GM12878 (cell line): ENCODE data around the gene ADGRB2. TPM values are rescaled to one million over a fixed set of nuclear protein-coding genes. Genes with fewer than 3 reads are reported as not detected.
A peak's percentile ranks its signal among the peaks of the same experiment; 100 is the strongest.

ENCODE experiments used
- ATAC-seq: fragments of 200-7000 bp; cut with Tn5 transposase; 3 replicates; pipeline ENCODE4 v1.9.1; 2020; ENCODE audit warnings: mild to moderate bottlenecking, moderate library complexity
- BruUV-seq: library from RNA; stranded (reverse); fragments of 400-500 nt; replicated peaks from 2 replicates; lab custom pipeline; 2021; lab: Mats Ljungman, UMichigan
- CTCF ChIA-PET: fragments of 300-600 bp; sonication (Branson Sonifier 250); formaldehyde crosslinking; extraction: SDS; loops from one replicate; lab custom pipeline; 2021; ENCODE audit warnings: inconsistent platforms; lab: Yijun Ruan, JAX
- POLR2A ChIA-PET: fragments of 350-600 bp; formaldehyde crosslinking; extraction: SDS; loops from one replicate; lab custom pipeline; 2021; ENCODE audit warnings: inconsistent platforms; lab: Charles Lee
- RAD21 ChIA-PET: fragments of 300-600 bp; sonication (Branson Sonifier 250); formaldehyde crosslinking; loops from one replicate; lab custom pipeline; 2023; ENCODE audit warnings: antibody characterized with exemption; ENCODE audit not compliant: unreplicated experiment; lab: Charles Lee
- SMC1A ChIA-PET: fragments of 300-600 bp; sonication (Branson Sonifier 250); formaldehyde crosslinking; loops from one replicate; lab custom pipeline; 2023; ENCODE audit not compliant: unreplicated experiment, uncharacterized antibody; lab: Charles Lee
- DNase-seq: peaks from one replicate; pipeline ENCODE4 v3.0.0-alpha.2; 2011; ENCODE audit warnings: low read depth, low spot score
- FAIRE-seq: peaks from 3 replicates; lab custom pipeline; 2011; peaks lifted over from hg19 to GRCh38; lab: Jason Lieb, UNC
- H2AFZ ChIP-seq: 2 replicates; pipeline ENCODE4 v1.6.0; 2011; ENCODE audit warnings: low read depth, low read length, control low read depth; ENCODE audit not compliant: control insufficient read depth
- H3K27ac ChIP-seq: 2 replicates; pipeline ENCODE4 v1.5.1; 2011; ENCODE audit warnings: control low read depth; ENCODE audit not compliant: control insufficient read depth, insufficient read depth
- H3K27me3 ChIP-seq, 2 experiments: replicated peaks in 1 of 2; 2 replicates each; pipeline versions ENCODE4 v1.6.0 to v1.6.1; 2011; ENCODE audit warnings: low read length in 1 of 2; ENCODE audit not compliant: control insufficient read depth in 2 of 2, insufficient read depth in 2 of 2
- H3K36me3 ChIP-seq, 2 experiments: 2 replicates each; pipeline ENCODE4 v1.5.1; 2011; ENCODE audit warnings: low read length in 1 of 2; ENCODE audit not compliant: control insufficient read depth in 2 of 2, insufficient read depth in 2 of 2
- H3K4me1 ChIP-seq: 2 replicates; pipeline ENCODE4 v1.6.1; 2011; ENCODE audit warnings: mild to moderate bottlenecking, low read length, moderate library complexity, mixed read lengths; ENCODE audit not compliant: control insufficient read depth, insufficient read depth
- H3K4me2 ChIP-seq: 2 replicates; pipeline ENCODE4 v1.6.0; 2011; ENCODE audit warnings: control low read depth; ENCODE audit not compliant: control insufficient read depth, insufficient read depth
- H3K4me3 ChIP-seq: fragments of 200-600 bp; sonication (generic); 2 replicates; pipeline ENCODE4 v1.5.1; 2016
- H3K79me2 ChIP-seq: 2 replicates; pipeline ENCODE4 v1.6.0; 2011; ENCODE audit warnings: low read length; ENCODE audit not compliant: control insufficient read depth, insufficient read depth
- H3K9ac ChIP-seq: 2 replicates; pipeline ENCODE4 v1.8.0; 2011; ENCODE audit warnings: low read length, control low read depth, mixed read lengths; ENCODE audit not compliant: control insufficient read depth, insufficient read depth
- H3K9me3 ChIP-seq: replicated peaks from 3 replicates; pipeline ENCODE4 v1.5.1; 2011; ENCODE audit warnings: mild to moderate bottlenecking, low read length; ENCODE audit not compliant: control insufficient read depth, insufficient read depth
- H4K20me1 ChIP-seq: 2 replicates; pipeline ENCODE4 v1.6.0; 2011; ENCODE audit not compliant: control insufficient read depth, insufficient read depth
- CBX3 ChIP-seq: fragments of 200-600 bp; sonication (generic); IDR thresholded peaks from 2 replicates; pipeline ENCODE4 v1.6.1; 2016; ENCODE audit warnings: low read depth, borderline replicate concordance
- CREB1 ChIP-seq: IDR thresholded peaks from 2 replicates; pipeline ENCODE4 v1.6.1; 2012; ENCODE audit warnings: low read depth, mild to moderate bottlenecking, inconsistent platforms
- DPF2 ChIP-seq: fragments of 450-650 bp; IDR thresholded peaks from 2 replicates; pipeline ENCODE4 v1.6.1; 2017; ENCODE audit warnings: mild to moderate bottlenecking
- E4F1 ChIP-seq: fragments of 450-650 bp; IDR thresholded peaks from 2 replicates; pipeline ENCODE4 v1.6.1; 2018; ENCODE audit warnings: borderline replicate concordance, mild to moderate bottlenecking; ENCODE audit not compliant: partially characterized antibody
- IKZF2 ChIP-seq, 2 experiments: fragments of 450-650 bp; IDR thresholded peaks; 2 replicates each; pipeline ENCODE4 v1.6.1; 2017; ENCODE audit warnings: mild to moderate bottlenecking in 2 of 2, moderate library complexity in 2 of 2
- KDM1A ChIP-seq: fragments of 200-600 bp; sonication (generic); IDR thresholded peaks from 2 replicates; pipeline ENCODE4 v1.6.1; 2016; ENCODE audit warnings: borderline replicate concordance
- NR2C2 ChIP-seq: IDR thresholded peaks from 2 replicates; pipeline ENCODE4 v1.6.1; 2011; ENCODE audit warnings: borderline replicate concordance, low read depth; ENCODE audit not compliant: control insufficient read depth, insufficient read length
- NR2F1 ChIP-seq: fragments of 450-650 bp; conservative IDR thresholded peaks from 2 replicates; pipeline ENCODE4 v1.6.1; 2017; ENCODE audit warnings: mild to moderate bottlenecking
- TCF12 ChIP-seq: IDR thresholded peaks from 2 replicates; pipeline ENCODE4 v1.6.1; 2011; ENCODE audit warnings: low read depth, mild to moderate bottlenecking, low read length
- TCF7 ChIP-seq: IDR thresholded peaks from 2 replicates; pipeline ENCODE4 v1.6.1; 2014; ENCODE audit warnings: antibody characterized with exemption, borderline replicate concordance
- ZNF217 ChIP-seq: fragments of 450-650 bp; IDR thresholded peaks from 2 replicates; pipeline ENCODE4 v1.6.1; 2017; ENCODE audit warnings: antibody characterized with exemption, mild to moderate bottlenecking
- WGBS: methylation state at CpG from one replicate; pipeline ENCODE4 v1.1.6; 2016; ENCODE audit warnings: low lambda C conversion rate; ENCODE audit not compliant: insufficient replicate concordance, insufficient coverage; ENCODE audit errors: missing lambda C conversion rate; 5-methylcytosine and 5-hydroxymethylcytosine counted together
- in situ Hi-C: fragments of 300-500 bp; cut with MboI; formaldehyde crosslinking; loops from 9 replicates; pipeline ENCODE4 v1.14.3; 2018; ENCODE audit warnings: mixed read lengths
- intact Hi-C: fragments of 100-400 bp; cut with micrococcal nuclease; formaldehyde crosslinking; loops from one replicate; pipeline ENCODE4 v1.14.2; 2022; ENCODE audit not compliant: unreplicated experiment
- polyA plus RNA-seq, 11 experiments: library from polyadenylated mRNA; depleted of rRNA in 4 of 11; unstranded in 6 of 11; stranded (reverse) in 5 of 11; fragments of >200 nt; fragmentation: Nextera tagmentation in 4 of 11; fragmentation: Illumina TruSeq in 1 of 11; extraction: Ambion mirVana in 4 of 11; extraction: Trizol in 1 of 11; gene quantifications; 1 replicate in 1 of 11; 2 replicates in 10 of 11; pipeline versions ENCODE4 v1.2.1 to v1.2.3, GENCODE V29; 2011 to 2016; ENCODE audit warnings: inconsistent platforms in 2 of 11, missing spikeins in 2 of 11, low read depth in 1 of 11
- total RNA-seq, 4 experiments: library from RNA; depleted of rRNA in 3 of 4; stranded (reverse); fragments of >200 nt in 3 of 4; fragmentation: Illumina TruSeq in 1 of 4; extraction: Trizol in 1 of 4; gene quantifications; 2 replicates each; pipeline versions ENCODE4 v1.2.1 to v1.2.3, GENCODE V29; 2013 to 2021

The ADGRB2 gene
- total and polyA plus RNA-seq, 10 of the 15 experiments (the other 5 are each of a cell fraction or from before 2014, with no cell fraction given), result 0.11 to 0.33 (median 0.18) TPM; not detected in 4

DNA sequence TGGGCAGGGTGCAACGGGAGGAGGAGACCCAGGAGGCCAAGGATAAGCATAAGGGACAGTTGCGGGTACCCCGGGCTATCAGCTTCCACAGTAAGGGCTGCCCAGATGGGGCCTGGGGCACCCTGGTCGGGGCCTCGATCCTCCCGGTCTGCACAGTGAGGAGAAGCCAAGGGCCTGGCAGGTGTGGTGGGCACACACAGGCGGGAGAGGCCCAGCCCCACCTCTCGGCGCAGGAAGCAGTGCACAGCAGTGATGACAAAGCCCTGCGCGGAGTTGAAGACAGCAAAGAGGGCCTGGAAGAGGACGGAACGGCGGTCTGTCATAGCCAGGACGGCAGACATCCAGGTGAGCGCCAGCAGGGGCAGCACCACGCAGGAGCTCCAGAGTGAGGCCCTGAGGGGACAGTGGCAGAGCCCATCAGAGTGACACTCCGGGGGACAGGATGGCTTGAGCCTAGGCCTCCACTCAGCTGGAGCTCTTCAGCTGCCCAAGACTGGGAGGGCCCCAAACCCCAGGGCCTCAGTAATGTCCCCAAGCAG is 31.3 kb downstream of the ADGRB2 start:
- in situ Hi-C loops (no loop called here), intact Hi-C loops (no loop called here)
- RAD21 ChIA-PET, result no interaction called here
- no peaks in the 10 kb centered on the region for H3K9me3 ChIP-seq
- no peak overlapping the region for H2AFZ ChIP-seq
- TF ChIP-seq E4F1 (no peak), NR2F1 (no peak), CBX3 (no peak), KDM1A (no peak), TCF12 (no peak), TCF7 (no peak), ZNF217 (no peak), CREB1 (no peak), DPF2 (no peak), NR2C2 (no peak), IKZF2 (IDR thresholded peaks at IDR 0.05) (no peak)
- ATAC-seq (0 out of 3 replicates have a peak, but pooled peaks have one; percentile 14), DNase-seq (no peak), FAIRE-seq (no peak)
- no peak overlapping the region for H3K4me3 ChIP-seq
- H3K27ac ChIP-seq, result no peak overlapping the region
- CTCF ChIA-PET, result no interaction called here
- H3K79me2 ChIP-seq, result no peaks in the 10 kb centered on the region
- SMC1A ChIA-PET, result no interaction called here
- no TSS peak for BruUV-seq
- H3K27me3 ChIP-seq, result no peaks in the 10 kb centered on the region; a peak in 2 of 4 replicates
- WGBS, result 51% methylated on average over 17 of the region's 18 CpGs
- H3K36me3 ChIP-seq, result no peaks in the 10 kb centered on the region
- H4K20me1 ChIP-seq, result no peaks in the 10 kb centered on the region
- POLR2A ChIA-PET, result interaction anchor here (0.5 to 1.4 kb wide), 2 partner anchors 12 to 415 kb away, joined by 3 to 6 read pairs; no protein-coding TSS in a partner anchor
- H3K4me1 ChIP-seq, result no peaks in the 10 kb centered on the region
- H3K9ac ChIP-seq, result no peak overlapping the region
- no peak overlapping the region for H3K4me2 ChIP-seq
